Cerebellar cortex (tissue), 1 donor: ENCODE measurements around the gene ZNFX1.
"Not testable (repeated sequence)": the region's sequence is repeated elsewhere in the genome, so short reads cannot be mapped to it uniquely, and the experiment has no call there.

Experiments used
- DNase-seq: peaks from one replicate; pipeline ENCODE4 v3.0.0-alpha.2; 2015; ENCODE audit warnings: low spot score

Gene ZNFX1

GRCh38 chr20:49248301-49248700 is 29.6 kb downstream of the ZNFX1 start:
- no peak for DNase-seq

GRCh38 chr20:49247792-49248191 is 30.1 kb downstream of the ZNFX1 start:
- DNase-seq: peak; percentile 26

- DNase-seq: no peak
These were observed 30.6 kb downstream of the ZNFX1 start for GRCh38 chr20:49247169-49247723.

- DNase-seq: peak; percentile 63
These were observed 31.7 kb downstream of the ZNFX1 start for GRCh38 chr20:49245921-49246740.

GRCh38 chr20:49237531-49237930 is 40.3 kb downstream of the ZNFX1 start:
- no peak for DNase-seq

- DNase-seq: no peak
These were observed 41.6 kb downstream of the ZNFX1 start for GRCh38 chr20:49236301-49236700.

GRCh38 chr20:49234831-49235230 is 43.0 kb downstream of the ZNFX1 start:
- DNase-seq: no peak

GRCh38 chr20:49233226-49233625 is 44.6 kb downstream of the ZNFX1 start:
- DNase-seq: no peak

- no peak for DNase-seq
These were observed 46.4 kb downstream of the ZNFX1 start for GRCh38 chr20:49231471-49231870.

GRCh38 chr20:49230561-49231133 is 47.2 kb downstream of the ZNFX1 start:
- DNase-seq: peak; percentile 72

GRCh38 chr20:49230021-49230420 is 47.8 kb downstream of the ZNFX1 start:
- DNase-seq: no peak

GRCh38 chr20:49229381-49229780 is 48.5 kb downstream of the ZNFX1 start:
- no peak for DNase-seq

- peak; percentile 65 for DNase-seq
These were observed 49.2 kb downstream of the ZNFX1 start for GRCh38 chr20:49228676-49229075.

- DNase-seq: no peak
These were observed 52.0 kb downstream of the ZNFX1 start for GRCh38 chr20:49225896-49226295.

GRCh38 chr20:49219924-49220831 is 57.7 kb downstream of the ZNFX1 start:
- DNase-seq: no peak

- DNase-seq: peak; percentile 99
These were observed 58.5 kb downstream of the ZNFX1 start, which contains the start of gene DDX27 for GRCh38 chr20:49219091-49219923. Gene DDX27, plus strand, starts transcription at chr20:49219416. Its CDS starts 33 bp downstream, at chr20:49219449.

- DNase-seq: not testable (repeated sequence)
These were observed 59.1 kb downstream of the ZNFX1 start for GRCh38 chr20:49218739-49219090.

- DNase-seq: peak; percentile 94
These were observed 60.8 kb downstream of the ZNFX1 start for GRCh38 chr20:49216991-49217578.

- DNase-seq: no peak
These were observed 62.6 kb downstream of the ZNFX1 start for GRCh38 chr20:49215232-49215631.

GRCh38 chr20:49214571-49214970 is 63.3 kb downstream of the ZNFX1 start:
- DNase-seq: no peak

- DNase-seq: no peak
These were observed 67.1 kb downstream of the ZNFX1 start for GRCh38 chr20:49210757-49211110.
